HepG2 (cell line): ENCODE results near the gene HBA2. TPM values are rescaled to one million over a fixed set of nuclear protein-coding genes. Genes with fewer than 3 reads are reported as not detected.

ENCODE experiments used
- ASH2L ChIP-seq: fragments of 300-600, 200-600 bp; sonication (generic); IDR thresholded peaks from 2 replicates; pipeline ENCODE4 v1.7.0; 2017; ENCODE audit warnings: low read depth, mild to moderate bottlenecking, moderate library complexity, mixed read lengths, low read length; ENCODE audit not compliant: insufficient read length
- FOXK1 ChIP-seq: sonication (generic); formaldehyde crosslinking; IDR thresholded peaks from 2 replicates; pipeline ENCODE4 v1.4.0; 2020; ENCODE audit warnings: low read depth, missing genetic modification reagents, borderline replicate concordance
- HCFC1 ChIP-seq: fragments of 150-350 bp; IDR thresholded peaks from 2 replicates; pipeline ENCODE4 v1.6.1; 2014; ENCODE audit warnings: low read depth, low read length
- HMGA1 ChIP-seq: sonication (generic); formaldehyde crosslinking; conservative IDR thresholded peaks from 2 replicates; pipeline ENCODE4 v1.4.0; 2020; ENCODE audit warnings: missing genetic modification reagents
- MXI1 ChIP-seq: IDR thresholded peaks from 3 replicates; pipeline ENCODE4 v1.6.1; 2012; ENCODE audit warnings: low read depth, low read length, inconsistent platforms, borderline replicate concordance
- PBX3 ChIP-seq: sonication (generic); formaldehyde crosslinking; IDR thresholded peaks from 2 replicates; pipeline ENCODE4 v1.8.1; 2023; ENCODE audit warnings: missing genetic modification reagents, inconsistent platforms, borderline replicate concordance
- TBX3 ChIP-seq: fragments of 450-650 bp; IDR thresholded peaks from 2 replicates; pipeline ENCODE4 v1.6.1; 2017; ENCODE audit warnings: antibody characterized with exemption, mild to moderate bottlenecking, inconsistent platforms, borderline replicate concordance
- ZNF281 ChIP-seq: sonication (generic); formaldehyde crosslinking; IDR thresholded peaks from 2 replicates; pipeline ENCODE4 v1.4.0; 2020; ENCODE audit warnings: missing genetic modification reagents, borderline replicate concordance
- ZNF343 ChIP-seq: sonication (generic); formaldehyde crosslinking; IDR thresholded peaks from 2 replicates; pipeline ENCODE4 v1.4.0; 2020; ENCODE audit warnings: mild to moderate bottlenecking, missing genetic modification reagents
- ZNF432 ChIP-seq: sonication (generic); formaldehyde crosslinking; IDR thresholded peaks from 2 replicates; pipeline ENCODE4 v1.5.0; 2020; ENCODE audit warnings: missing genetic modification reagents, mild to moderate bottlenecking, borderline replicate concordance
- ZNF703 ChIP-seq: sonication (generic); formaldehyde crosslinking; IDR thresholded peaks from 2 replicates; pipeline ENCODE4 v1.5.1; 2020; ENCODE audit warnings: missing genetic modification reagents, mild to moderate bottlenecking, moderate library complexity, borderline replicate concordance
- polyA plus RNA-seq, 8 experiments: library from polyadenylated mRNA; depleted of rRNA in 3 of 8; stranded (reverse) in 7 of 8; unstranded in 1 of 8; fragments of >200 nt; fragmentation: Illumina TruSeq in 4 of 8; extraction: Trizol in 4 of 8; gene quantifications; 2 replicates each; pipeline versions ENCODE4 v1.2.1 to v1.2.3, GENCODE V29; 2011 to 2016; ENCODE audit warnings: low read depth in 4 of 8, missing spikeins in 1 of 8, mixed read lengths in 1 of 8; ENCODE audit not compliant: insufficient read depth in 1 of 8
- total RNA-seq, 5 experiments: library from RNA; depleted of rRNA; stranded (reverse); fragments of >200 nt; fragmentation: Illumina TruSeq; extraction: Trizol; gene quantifications; 2 replicates each; pipeline ENCODE4 v1.2.3, GENCODE V29; 2016; ENCODE audit warnings: low read depth in 1 of 5
- TF ChIP-seq, protein P1 (sequence below), 2 experiments: sonication (generic) in 1 of 2; formaldehyde crosslinking in 1 of 2; IDR thresholded peaks; 2 replicates each; pipeline versions ENCODE4 v1.6.1 to v1.9.0; 2014 to 2022; ENCODE audit warnings: antibody characterized with exemption in 1 of 2, borderline replicate concordance in 1 of 2, inconsistent platforms in 1 of 2, low read depth in 1 of 2, missing genetic modification reagents in 1 of 2
- TF ChIP-seq, protein P2 (sequence below): sonication (generic); formaldehyde crosslinking; IDR thresholded peaks from 2 replicates; pipeline ENCODE4 v1.5.1; 2020; ENCODE audit warnings: missing genetic modification reagents, mild to moderate bottlenecking, borderline replicate concordance
- TF ChIP-seq, protein P3 (sequence below): sonication (generic); formaldehyde crosslinking; IDR thresholded peaks from 2 replicates; pipeline ENCODE4 v1.4.0; 2020; ENCODE audit warnings: missing genetic modification reagents

Gene HBA2
- total and polyA plus RNA-seq, 2 of the 13 experiments (the other 11 are each of a cell fraction or from before 2014, with no cell fraction given): not detected

DNA sequence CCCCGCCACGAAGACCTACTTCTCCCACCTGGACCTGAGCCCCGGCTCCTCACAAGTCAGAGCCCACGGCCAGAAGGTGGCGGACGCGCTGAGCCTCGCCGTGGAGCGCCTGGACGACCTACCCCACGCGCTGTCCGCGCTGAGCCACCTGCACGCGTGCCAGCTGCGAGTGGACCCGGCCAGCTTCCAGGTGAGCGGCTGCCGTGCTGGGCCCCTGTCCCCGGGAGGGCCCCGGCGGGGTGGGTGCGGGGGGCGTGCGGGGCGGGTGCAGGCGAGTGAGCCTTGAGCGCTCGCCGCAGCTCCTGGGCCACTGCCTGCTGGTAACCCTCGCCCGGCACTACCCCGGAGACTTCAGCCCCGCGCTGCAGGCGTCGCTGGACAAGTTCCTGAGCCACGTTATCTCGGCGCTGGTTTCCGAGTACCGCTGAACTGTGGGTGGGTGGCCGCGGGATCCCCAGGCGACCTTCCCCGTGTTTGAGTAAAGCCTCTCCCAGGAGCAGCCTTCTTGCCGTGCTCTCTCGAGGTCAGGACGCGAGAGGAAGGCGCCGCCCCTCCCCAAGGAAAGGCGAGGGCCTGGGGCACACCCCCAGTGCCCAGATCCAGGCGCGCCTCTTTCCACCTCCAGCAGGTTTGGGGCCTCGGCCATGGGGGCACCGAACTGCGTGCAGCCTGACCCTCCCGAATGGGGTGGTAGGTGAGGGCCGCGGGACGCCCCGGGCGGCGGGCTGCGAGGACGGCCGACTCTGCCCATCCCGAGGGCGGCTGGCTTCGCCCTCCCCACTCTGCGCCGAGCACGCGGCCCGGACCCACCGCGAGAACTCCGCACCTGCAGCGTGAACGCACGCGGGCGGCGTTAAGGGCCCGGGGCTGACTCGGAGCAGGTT is 8.2 kb downstream of the HBA2 start (continued):
- TF ChIP-seq ZNF703 (CRISPR knock-in tag): peak; percentile 91; the same call in 1 of the 2 replicates
- TF ChIP-seq FOXK1: peak; percentile 35; the same call in 1 of the 2 replicates
- TF ChIP-seq, protein P1, sequence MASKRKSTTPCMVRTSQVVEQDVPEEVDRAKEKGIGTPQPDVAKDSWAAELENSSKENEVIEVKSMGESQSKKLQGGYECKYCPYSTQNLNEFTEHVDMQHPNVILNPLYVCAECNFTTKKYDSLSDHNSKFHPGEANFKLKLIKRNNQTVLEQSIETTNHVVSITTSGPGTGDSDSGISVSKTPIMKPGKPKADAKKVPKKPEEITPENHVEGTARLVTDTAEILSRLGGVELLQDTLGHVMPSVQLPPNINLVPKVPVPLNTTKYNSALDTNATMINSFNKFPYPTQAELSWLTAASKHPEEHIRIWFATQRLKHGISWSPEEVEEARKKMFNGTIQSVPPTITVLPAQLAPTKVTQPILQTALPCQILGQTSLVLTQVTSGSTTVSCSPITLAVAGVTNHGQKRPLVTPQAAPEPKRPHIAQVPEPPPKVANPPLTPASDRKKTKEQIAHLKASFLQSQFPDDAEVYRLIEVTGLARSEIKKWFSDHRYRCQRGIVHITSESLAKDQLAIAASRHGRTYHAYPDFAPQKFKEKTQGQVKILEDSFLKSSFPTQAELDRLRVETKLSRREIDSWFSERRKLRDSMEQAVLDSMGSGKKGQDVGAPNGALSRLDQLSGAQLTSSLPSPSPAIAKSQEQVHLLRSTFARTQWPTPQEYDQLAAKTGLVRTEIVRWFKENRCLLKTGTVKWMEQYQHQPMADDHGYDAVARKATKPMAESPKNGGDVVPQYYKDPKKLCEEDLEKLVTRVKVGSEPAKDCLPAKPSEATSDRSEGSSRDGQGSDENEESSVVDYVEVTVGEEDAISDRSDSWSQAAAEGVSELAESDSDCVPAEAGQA (IDR thresholded peaks at IDR 0.05; ENCODE audit: low read depth): 0 out of 2 replicates have a peak, but pooled peaks have one; percentile 47
- TF ChIP-seq, protein P1 (CRISPR knock-in tag; IDR thresholded peaks at IDR 0.05; ENCODE audit: borderline replicate concordance): no peak; the same call in 1 of the 2 replicates
- peak; percentile 60; the same call in 1 of the 2 replicates for TF ChIP-seq ZNF281 (CRISPR knock-in tag)
- peak; percentile 98 for TF ChIP-seq ZNF343 (CRISPR knock-in tag)
- TF ChIP-seq PBX3 (CRISPR knock-in tag): peak; percentile 93
- TF ChIP-seq ASH2L: peak; percentile 66
- TF ChIP-seq, protein P2, sequence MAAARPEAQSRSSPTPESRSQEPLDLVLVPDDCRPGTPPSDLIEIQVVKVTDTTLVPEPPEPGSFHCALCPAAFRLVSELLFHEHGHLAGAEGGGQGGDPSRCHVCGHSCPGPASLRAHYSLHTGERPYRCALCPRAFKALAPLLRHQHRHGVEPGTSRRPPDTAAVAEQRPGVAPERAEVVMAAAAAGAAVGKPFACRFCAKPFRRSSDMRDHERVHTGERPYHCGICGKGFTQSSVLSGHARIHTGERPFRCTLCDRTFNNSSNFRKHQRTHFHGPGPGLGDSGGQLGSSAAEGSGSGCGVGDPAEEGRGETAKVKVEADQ (CRISPR knock-in tag): peak; percentile 98
- no peak; the same call in 1 of the 2 replicates for TF ChIP-seq HCFC1
- TF ChIP-seq HMGA1 (CRISPR knock-in tag): no peak
- TF ChIP-seq, protein P3, sequence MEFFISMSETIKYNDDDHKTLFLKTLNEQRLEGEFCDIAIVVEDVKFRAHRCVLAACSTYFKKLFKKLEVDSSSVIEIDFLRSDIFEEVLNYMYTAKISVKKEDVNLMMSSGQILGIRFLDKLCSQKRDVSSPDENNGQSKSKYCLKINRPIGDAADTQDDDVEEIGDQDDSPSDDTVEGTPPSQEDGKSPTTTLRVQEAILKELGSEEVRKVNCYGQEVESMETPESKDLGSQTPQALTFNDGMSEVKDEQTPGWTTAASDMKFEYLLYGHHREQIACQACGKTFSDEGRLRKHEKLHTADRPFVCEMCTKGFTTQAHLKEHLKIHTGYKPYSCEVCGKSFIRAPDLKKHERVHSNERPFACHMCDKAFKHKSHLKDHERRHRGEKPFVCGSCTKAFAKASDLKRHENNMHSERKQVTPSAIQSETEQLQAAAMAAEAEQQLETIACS: peak; percentile 81
- TF ChIP-seq TBX3: no peak; the same call in 1 of the 2 replicates
- peak; percentile 68; the same call in 1 of the 2 replicates for TF ChIP-seq ZNF432 (CRISPR knock-in tag)
- TF ChIP-seq MXI1: peak; percentile 80; the same call in 1 of the 3 replicates
